Activated B cell treated with CpG ODN at 0.5 μM for 24 hours (primary cell): ENCODE measurements around the gene SATB1. TPM values are rescaled to one million over a fixed set of nuclear protein-coding genes. Genes with fewer than 3 reads are reported as not detected.

Experiments used
- ATAC-seq: fragments of 200-7000 bp; cut with Tn5 transposase; one replicate; pipeline ENCODE4 v1.10.0; 2021; ENCODE audit warnings: low read depth, mild to moderate bottlenecking, moderate library complexity
- CTCF ChIA-PET: fragments of 350-600 bp; sonication (Branson Sonifier 250); formaldehyde crosslinking; loops from one replicate; lab custom pipeline; 2021; ENCODE audit warnings: antibody characterized with exemption; lab: Charles Lee
- POLR2A ChIA-PET: fragments of 350-600 bp; sonication (Branson Sonifier 250); formaldehyde crosslinking; loops from one replicate; lab custom pipeline; 2021; ENCODE audit warnings: antibody characterized with exemption; lab: Charles Lee
- DNase-seq: peaks from one replicate; pipeline ENCODE4 v3.0.0; 2022
- H3K27ac Mint-ChIP-seq: one replicate; pipeline ENCODE4 v1.8.0; 2020; ENCODE audit warnings: mixed read lengths
- H3K27me3 Mint-ChIP-seq: one replicate; pipeline ENCODE4 v1.8.0; 2021; ENCODE audit warnings: mixed read lengths
- H3K36me3 Mint-ChIP-seq: one replicate; pipeline ENCODE4 v1.8.0; 2021; ENCODE audit warnings: low read depth, mixed read lengths
- H3K4me1 Mint-ChIP-seq: one replicate; pipeline ENCODE4 v1.8.0; 2021; ENCODE audit warnings: mixed read lengths
- H3K4me3 Mint-ChIP-seq: one replicate; pipeline ENCODE4 v1.8.0; 2020; ENCODE audit warnings: mild to moderate bottlenecking, mixed read lengths
- H3K9me3 Mint-ChIP-seq: one replicate; pipeline ENCODE4 v1.8.0; 2020; ENCODE audit warnings: mixed read lengths
- intact Hi-C: fragments of 100-400 bp; cut with micrococcal nuclease; formaldehyde crosslinking; loops from one replicate; pipeline ENCODE4 v1.15.1; 2024
- total RNA-seq: library from RNA; stranded (reverse); gene quantifications from 2 replicates; pipeline ENCODE4 v1.2.3, GENCODE V29; 2022
- TF ChIP-seq, protein P1 (sequence below): fragments of 200-600 bp; IDR thresholded peaks from one replicate; pipeline ENCODE4 v1.8.0; 2022; ENCODE audit warnings: antibody characterized with exemption, mild to moderate bottlenecking

SATB1 gene
- total RNA-seq, 1 donor from 2014 or later: 30.8 TPM

DNA sequence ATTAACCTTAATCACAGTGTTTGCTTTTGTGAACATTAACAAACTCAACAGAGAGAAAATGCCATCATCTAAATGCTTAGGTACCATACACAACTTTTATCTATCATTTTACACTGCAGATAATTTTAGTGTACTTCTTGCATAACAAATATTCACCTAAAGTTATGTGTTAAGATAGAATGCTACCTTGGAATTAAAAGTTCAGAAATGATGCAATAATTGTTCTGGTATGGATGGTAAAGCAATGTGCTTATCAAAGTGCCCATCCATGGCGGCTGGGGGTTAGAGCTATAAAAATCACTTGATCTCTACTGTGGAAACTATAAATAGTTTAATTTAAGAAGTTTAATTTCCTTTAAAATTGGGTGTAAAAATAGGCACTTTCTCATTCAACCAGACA, 28.7 kb downstream of the SATB1 start:
- TF ChIP-seq, protein P1, sequence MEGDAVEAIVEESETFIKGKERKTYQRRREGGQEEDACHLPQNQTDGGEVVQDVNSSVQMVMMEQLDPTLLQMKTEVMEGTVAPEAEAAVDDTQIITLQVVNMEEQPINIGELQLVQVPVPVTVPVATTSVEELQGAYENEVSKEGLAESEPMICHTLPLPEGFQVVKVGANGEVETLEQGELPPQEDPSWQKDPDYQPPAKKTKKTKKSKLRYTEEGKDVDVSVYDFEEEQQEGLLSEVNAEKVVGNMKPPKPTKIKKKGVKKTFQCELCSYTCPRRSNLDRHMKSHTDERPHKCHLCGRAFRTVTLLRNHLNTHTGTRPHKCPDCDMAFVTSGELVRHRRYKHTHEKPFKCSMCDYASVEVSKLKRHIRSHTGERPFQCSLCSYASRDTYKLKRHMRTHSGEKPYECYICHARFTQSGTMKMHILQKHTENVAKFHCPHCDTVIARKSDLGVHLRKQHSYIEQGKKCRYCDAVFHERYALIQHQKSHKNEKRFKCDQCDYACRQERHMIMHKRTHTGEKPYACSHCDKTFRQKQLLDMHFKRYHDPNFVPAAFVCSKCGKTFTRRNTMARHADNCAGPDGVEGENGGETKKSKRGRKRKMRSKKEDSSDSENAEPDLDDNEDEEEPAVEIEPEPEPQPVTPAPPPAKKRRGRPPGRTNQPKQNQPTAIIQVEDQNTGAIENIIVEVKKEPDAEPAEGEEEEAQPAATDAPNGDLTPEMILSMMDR: no peak
- ChIA-PET POLR2A (interaction anchor here (1.0 kb wide), 1 partner anchor 48 kb away, joined by 3 read pairs; no protein-coding TSS in a partner anchor), CTCF (interaction anchor here (1.0 kb wide), 1 partner anchor 31 kb away, joined by 3 read pairs; no protein-coding TSS in a partner anchor)
- H3K27ac Mint-ChIP-seq: no peak overlapping the region
- no peak overlapping the region for H3K4me3 Mint-ChIP-seq
- no peaks in the 10 kb centered on the region for H3K4me1 Mint-ChIP-seq
- peaks cover 40% of the 10 kb centered on the region for H3K36me3 Mint-ChIP-seq
- intact Hi-C loops: no loop called here
- H3K27me3 Mint-ChIP-seq: no peaks in the 10 kb centered on the region
- DNase-seq: no peak
- H3K9me3 Mint-ChIP-seq: no peaks in the 10 kb centered on the region
- ATAC-seq: no peak

DNA sequence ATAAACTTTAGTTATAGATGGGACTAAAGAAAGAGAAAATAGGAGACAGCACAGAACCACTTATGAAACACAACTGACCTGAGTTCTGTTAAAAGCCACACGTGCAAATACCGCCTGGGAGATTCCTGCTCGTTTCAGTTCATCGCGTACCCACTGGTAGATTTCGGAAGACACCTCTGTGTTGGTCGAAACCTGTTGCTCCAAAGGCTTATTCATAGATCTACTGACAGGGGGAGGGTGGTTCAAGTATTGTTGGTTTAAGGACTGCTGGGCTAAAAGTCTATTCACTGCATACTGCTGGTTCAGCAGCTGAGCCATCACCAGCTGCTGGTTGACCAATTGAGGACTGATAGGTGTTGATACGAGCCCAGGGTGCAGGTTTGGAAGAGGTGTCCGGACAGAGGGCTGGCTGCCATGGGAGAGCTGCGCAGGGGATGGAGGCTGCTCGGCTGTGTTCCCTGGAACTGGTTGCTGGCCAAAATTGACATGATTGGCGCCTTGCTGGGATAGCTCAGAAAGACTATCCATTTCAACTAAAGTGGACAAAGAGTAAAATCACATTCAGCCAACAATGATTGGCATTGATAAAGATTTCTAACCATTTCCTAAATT, 30.6 kb downstream of the SATB1 start:
- TF ChIP-seq, protein P1: no peak
- H3K4me3 Mint-ChIP-seq: no peak overlapping the region
- no peaks in the 10 kb centered on the region for H3K9me3 Mint-ChIP-seq
- ATAC-seq (no peak), DNase-seq (no peak)
- intact Hi-C loops: no loop called here
- no peak overlapping the region for H3K27ac Mint-ChIP-seq
- H3K27me3 Mint-ChIP-seq: no peaks in the 10 kb centered on the region
- POLR2A ChIA-PET: no interaction called here
- CTCF ChIA-PET: no interaction called here
- H3K36me3 Mint-ChIP-seq: peaks cover 37% of the 10 kb centered on the region
- H3K4me1 Mint-ChIP-seq: no peaks in the 10 kb centered on the region

DNA sequence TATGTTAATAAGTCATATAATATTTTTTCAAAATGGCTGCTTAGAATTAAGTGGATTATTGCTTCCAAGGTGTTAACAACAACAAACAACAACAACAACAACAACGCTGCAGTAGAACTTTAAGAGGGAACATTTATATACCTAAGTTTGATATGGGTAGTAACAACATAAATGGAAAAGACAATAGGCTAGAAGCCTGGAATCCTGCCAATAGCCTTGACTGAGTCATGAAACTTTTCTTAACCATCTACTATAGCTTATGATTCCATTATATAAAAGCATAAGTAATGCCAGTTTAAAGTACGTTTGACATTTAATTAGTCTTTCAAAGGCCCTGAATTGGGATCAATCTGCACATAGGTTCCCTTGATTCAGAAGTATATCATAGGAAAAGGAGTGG, 31.2 kb downstream of the SATB1 start:
- no peaks in the 10 kb centered on the region for H3K9me3 Mint-ChIP-seq
- H3K36me3 Mint-ChIP-seq: peaks cover 34% of the 10 kb centered on the region
- TF ChIP-seq, protein P1: no peak
- no peak overlapping the region for H3K4me3 Mint-ChIP-seq
- H3K27me3 Mint-ChIP-seq: no peaks in the 10 kb centered on the region
- ChIA-PET POLR2A (no interaction called here), CTCF (no interaction called here)
- intact Hi-C loops: no loop called here
- H3K4me1 Mint-ChIP-seq: no peaks in the 10 kb centered on the region
- no peak for ATAC-seq
- no peak for DNase-seq
- no peak overlapping the region for H3K27ac Mint-ChIP-seq

DNA sequence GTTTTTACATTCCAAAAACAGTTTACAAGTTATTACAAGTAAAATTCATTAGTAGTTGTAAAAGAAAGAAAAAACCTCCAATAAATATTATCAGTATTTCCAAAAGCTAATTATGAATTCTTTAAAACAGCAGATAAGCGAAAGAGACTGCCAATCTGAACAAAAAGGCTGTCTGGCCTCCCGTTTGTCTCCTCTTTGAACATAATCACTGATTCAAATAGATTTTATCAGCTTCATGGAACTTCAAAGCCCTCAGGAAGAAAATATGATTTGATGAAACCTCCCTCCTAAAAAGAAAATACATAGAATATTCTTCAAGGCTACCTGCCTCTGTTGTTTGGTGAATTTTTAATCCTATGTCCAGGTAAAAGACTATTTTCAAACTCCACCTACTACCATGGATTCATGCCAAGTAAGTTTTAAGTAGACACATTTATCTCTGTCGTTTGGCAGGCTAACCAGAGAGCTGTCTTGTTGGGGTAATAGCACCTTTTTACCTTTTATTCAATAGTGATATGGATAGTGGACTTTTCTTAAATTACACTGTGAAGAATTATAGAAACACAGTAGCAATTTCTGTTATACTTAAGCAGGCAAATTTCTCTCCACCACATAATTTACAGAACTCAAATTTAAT, 35.0 kb downstream of the SATB1 start:
- Mint-ChIP-seq H3K36me3 (peaks cover 25% of the 10 kb centered on the region), H3K27me3 (no peaks in the 10 kb centered on the region), H3K9me3 (no peaks in the 10 kb centered on the region), H3K4me3 (no peak overlapping the region), H3K27ac (peak overlapping the region; percentile 24), H3K4me1 (no peaks in the 10 kb centered on the region)
- ChIA-PET POLR2A (no interaction called here), CTCF (interaction anchor here (1.0 to 2.2 kb wide), 7 partner anchors 9 to 958 kb away, joined by 3 to 15 read pairs (median 5); no protein-coding TSS in a partner anchor)
- DNase-seq: no peak
- TF ChIP-seq, protein P1: no peak
- ATAC-seq: no peak
- intact Hi-C loops: no loop called here

DNA sequence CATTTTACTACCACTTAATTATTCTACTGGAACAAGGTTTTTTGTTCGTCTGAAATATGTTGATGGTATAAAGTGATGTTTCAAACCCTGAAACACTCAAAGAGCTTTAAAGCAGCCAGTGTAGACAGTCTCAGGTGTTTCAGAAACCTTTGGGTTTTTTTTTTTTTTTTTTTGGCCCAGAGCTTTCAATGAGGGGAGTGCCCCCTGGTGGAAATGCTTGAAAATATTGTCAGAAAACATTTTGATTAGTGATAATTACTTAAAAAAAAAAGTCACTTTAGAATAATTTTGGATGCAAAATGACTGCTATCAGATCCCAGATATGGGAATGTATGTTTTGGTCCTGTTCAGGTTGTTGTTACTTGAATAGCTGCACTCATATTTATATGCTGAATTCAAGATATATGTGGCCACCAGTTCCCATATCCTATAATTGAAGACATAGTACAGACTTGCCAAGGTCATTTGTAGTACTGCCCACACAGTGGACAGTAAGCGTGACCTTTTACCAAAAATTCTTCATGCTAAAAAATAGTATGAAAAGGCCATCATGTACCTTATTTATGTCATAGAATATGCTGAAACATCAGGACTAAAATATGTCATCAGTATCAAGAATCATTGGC, 35.9 kb downstream of the SATB1 start:
- H3K36me3 Mint-ChIP-seq: peaks cover 21% of the 10 kb centered on the region
- ChIA-PET CTCF (interaction anchor here (0.6 to 2.2 kb wide), 16 partner anchors 9 to 957 kb away, joined by 3 to 15 read pairs (median 4); no protein-coding TSS in a partner anchor), POLR2A (no interaction called here)
- H3K9me3 Mint-ChIP-seq: no peaks in the 10 kb centered on the region
- H3K27me3 Mint-ChIP-seq: no peaks in the 10 kb centered on the region
- no peak overlapping the region for H3K4me3 Mint-ChIP-seq
- DNase-seq (no peak), ATAC-seq (no peak)
- intact Hi-C loops: loop anchor here (1.0 to 5.0 kb wide), 8 partner anchors 56 to 1130 kb away; no protein-coding TSS in a partner anchor
- no peaks in the 10 kb centered on the region for H3K4me1 Mint-ChIP-seq
- TF ChIP-seq, protein P1: peak; percentile 10
- no peak overlapping the region for H3K27ac Mint-ChIP-seq
